ENCODE measurements around the gene MGMT.

MGMT gene

GRCh38 chr10:129658376-129659072 is 191.5 kb downstream of the MGMT start:
- no peak for DNase-seq

DNA sequence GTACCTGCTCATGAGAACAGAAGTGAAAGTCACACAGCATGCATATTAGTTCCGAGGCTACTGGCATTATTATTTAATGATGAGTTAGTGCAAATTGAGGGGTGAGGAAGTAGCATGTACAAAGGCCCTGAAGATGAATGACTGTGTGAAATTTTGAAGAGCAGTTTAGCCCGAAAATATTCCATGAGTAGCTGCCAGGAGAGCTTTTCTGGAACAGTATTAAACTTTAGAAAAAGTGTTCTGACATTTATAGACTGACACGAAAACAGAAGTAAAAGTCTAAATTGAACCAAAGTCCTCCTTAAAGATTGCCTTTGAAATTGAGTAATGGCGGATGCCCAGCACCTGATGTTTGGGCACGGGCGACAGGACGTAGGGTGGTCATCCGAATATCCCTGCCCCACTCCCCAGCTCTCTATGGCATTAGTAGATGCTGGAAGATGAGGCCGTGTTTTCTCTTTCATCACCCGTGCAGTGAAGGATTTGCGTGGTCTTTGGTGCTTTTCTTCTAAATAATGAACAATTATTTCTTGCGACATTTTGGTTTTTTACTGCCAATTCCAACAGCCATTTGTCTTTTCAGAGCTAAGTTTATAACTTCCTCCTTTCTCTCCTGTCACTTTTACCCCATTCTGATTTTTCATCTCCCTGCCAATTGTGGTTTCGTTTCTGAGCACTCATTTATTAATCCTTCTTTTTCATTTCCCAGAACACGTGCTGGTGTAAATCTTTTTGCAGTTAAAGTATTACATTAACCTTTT is 192.6 kb downstream of the MGMT start:
- no peak for DNase-seq

- DNase-seq, result no peak
These were observed 193.5 kb downstream of the MGMT start for GRCh38 chr10:129660569-129660968.

- DNase-seq, result no peak
These were observed 195.4 kb downstream of the MGMT start for GRCh38 chr10:129662426-129662825.

GRCh38 chr10:129670124-129670523 is 203.1 kb downstream of the MGMT start:
- no peak for DNase-seq

DNA sequence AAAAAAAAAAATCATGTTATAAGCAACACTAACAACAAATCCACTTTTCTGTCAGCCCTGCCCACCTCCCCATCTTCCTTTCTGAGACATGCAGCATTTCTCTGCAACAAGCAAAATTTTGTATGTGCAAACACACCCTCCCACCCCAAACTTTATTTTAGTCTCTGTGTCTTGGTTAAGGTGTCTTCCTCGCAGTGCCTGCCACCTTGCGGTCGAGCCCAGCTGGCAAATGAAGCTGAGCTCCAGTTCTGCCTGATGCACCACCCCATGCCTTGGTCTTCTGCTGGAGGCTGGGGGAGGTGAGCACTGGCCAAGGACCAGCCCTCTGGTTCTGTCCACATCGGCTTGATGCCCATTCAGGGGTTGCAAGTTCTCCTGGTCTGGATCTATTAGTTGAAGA is 206.3 kb downstream of the MGMT start:
- DNase-seq, result no peak

DNA sequence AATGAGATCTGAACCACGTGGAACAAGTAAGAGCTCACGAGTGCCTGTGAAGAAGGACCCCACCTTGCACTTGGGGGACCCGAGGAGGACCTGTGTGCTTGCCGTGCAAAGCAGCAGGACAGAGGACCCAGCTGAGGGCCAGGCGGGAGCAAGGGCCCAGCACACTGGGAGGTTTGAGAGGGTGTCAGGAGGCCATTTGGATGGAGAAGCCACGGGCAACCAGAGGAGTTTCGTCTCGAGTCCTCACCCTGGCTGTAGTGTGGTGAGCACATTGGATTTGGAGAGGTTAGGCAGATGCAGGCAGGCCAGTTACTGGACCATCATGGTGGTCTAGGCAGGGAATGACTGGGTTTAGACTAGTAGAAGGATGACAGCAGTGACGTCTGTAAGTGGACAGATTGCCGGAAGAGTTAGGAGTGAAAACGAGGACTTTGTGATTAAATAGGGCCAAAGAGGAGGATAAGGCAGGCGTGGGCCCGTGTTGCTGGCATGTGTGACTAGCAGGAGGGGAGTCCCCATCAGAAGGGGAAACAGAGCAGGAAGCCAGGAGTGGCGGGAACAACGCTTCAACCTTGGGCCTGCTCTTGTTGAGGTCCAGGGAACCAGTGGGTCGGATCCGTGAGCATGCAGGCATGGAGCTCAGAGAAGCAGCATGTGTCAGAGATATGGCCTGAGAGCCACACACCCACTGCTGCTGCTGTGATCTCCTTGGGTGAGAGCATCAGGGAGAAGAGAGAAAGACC is 208.2 kb downstream of the MGMT start:
- no peak for DNase-seq

DNA sequence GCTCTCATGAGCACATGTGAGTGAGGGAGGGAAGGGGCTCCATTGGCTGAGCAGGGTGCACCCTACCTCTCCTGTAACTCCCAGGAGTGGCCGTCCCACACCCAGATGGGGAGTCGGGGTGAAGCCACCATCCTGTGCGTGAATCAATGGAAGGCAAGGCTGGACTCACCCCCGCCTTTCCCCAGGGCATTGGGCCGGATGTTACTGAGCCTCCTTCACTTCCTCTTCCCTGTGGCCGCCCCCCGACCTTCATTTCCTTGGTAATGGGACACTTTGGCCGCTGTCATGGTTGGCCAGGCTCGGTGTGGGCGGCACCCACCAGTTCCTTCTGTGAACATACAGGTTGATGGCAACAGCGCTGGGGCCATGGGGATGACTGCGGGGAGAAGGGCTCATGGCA is 209.0 kb downstream of the MGMT start:
- DNase-seq, result no peak

DNA sequence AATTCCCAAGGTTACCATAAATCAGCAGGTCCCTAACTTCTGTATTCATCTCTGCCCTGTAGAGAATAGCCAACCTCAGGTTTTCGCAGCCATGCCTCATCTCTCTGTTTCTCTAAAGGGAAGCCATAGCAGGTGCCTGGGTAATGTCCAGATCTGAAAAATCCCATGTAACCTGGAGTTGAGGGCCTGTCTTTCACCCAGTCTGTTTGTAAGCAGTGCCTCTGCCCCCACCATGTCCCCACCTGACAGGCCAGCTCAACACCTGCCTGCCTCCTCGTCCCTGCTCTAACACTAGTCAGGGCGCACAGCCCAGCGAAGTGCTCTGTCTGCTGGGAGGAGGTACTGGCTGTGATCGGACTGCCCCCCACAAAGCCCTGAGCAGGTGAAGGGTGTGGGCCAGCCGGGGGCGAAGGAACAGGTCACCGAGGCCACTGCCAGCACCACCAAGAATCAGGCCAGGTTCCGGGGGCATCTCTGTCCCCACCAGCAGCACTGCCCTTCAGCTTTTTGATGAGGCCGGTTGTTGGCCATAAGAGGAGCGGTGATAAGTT is 210.4 kb downstream of the MGMT start:
- no peak for DNase-seq

DNA sequence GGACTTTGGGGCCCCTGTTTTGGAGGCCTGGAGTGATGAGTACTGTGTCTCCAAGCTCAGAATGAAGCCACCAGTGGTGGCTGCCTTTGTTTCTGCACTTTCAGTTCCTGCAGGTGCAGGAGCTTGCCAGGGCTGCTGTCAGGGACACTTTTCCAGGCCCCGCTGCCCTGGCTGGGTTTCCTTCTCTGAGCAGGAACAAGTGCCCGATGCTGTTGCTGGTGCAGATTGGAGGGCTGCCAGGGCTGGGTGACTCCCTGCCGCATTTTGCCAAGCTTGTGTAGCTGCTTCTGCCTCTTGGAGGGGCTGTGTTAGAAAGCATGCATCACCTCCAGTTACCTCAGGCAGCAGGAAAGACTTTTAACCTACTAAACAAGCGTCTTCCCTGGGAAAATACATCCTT is 211.1 kb downstream of the MGMT start:
- peak in 4 of 14 donors; percentile 11 to 48 (median 28) for DNase-seq

DNA sequence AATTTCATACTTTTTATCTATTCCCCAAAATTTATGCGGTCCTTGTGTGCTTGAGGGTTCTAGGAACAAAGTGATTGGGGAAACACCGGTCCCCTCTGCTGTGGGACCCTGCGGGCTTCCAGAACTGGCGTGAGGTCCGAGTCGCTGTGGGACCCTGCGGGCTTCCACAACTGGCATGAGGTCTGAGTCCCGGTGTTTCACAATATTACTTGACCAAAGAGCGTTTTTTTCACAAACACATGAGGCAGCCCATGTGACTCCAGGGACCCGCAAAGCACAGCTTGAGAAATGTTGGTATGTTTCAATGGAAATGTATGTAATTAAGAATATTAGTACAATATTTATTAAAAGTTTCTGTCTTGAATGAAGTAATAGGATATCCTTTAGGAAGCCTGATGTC is 212.2 kb downstream of the MGMT start:
- no peak for DNase-seq

DNA sequence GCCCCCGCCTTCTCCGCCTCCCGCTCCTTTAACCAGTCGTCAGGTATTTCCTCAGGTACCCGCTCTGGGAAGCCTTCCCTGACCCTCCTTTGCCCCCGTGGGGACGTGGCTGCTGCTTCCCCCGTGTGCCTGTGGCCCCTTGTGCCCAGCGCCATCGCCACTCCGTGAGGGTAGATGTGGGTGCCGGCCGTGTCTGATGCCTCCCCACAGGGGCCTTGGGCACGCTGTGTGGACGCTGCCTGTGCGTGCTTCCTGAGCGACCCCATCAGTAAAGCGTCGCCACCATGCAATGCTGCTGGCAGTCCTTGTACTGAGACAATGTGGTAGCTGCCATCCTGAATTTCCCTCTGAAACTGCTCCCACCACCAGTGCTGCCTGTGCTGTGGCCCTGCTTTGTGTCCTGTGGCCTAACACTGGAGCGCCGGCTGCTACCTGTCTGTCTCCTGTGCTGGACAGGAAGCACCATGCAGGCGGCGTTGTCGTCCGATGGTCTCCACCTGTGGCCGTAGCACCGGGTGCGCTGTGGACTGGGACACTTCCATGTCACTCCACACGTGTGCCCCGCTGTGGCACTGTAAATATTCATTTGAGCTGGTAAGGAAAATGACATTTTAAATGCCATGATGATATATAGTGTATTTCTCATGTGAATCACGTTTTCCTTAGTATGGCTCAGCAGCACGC is 213.8 kb downstream of the MGMT start:
- DNase-seq, result no peak

GRCh38 chr10:129681856-129682255 is 214.8 kb downstream of the MGMT start:
- DNase-seq, result no peak

GRCh38 chr10:129683519-129683918 is 216.5 kb downstream of the MGMT start:
- DNase-seq, result no peak

DNA sequence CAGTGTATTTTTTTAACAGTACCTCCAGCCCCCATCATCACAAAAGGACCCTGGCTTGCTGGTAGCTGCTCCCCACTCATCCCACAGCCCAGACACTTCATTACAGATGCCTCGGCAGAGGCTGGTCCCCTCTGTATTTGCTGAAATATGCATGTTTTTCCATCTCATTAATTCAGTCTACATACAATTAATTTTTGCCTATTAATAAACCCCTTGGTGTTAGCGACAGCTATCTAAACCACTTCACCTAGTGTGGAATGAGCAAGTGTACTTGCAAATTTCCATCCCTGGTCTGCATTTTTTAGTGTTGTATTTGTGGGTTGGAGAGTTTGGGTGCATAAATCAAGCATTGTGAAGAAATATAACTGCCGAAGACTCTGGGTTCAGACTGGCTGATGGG is 216.9 kb downstream of the MGMT start:
- DNase-seq, result no peak

GRCh38 chr10:129685271-129685670 is 218.2 kb downstream of the MGMT start:
- no peak for DNase-seq

- DNase-seq, result no peak
These were observed 222.6 kb downstream of the MGMT start for GRCh38 chr10:129689671-129690071.

DNA sequence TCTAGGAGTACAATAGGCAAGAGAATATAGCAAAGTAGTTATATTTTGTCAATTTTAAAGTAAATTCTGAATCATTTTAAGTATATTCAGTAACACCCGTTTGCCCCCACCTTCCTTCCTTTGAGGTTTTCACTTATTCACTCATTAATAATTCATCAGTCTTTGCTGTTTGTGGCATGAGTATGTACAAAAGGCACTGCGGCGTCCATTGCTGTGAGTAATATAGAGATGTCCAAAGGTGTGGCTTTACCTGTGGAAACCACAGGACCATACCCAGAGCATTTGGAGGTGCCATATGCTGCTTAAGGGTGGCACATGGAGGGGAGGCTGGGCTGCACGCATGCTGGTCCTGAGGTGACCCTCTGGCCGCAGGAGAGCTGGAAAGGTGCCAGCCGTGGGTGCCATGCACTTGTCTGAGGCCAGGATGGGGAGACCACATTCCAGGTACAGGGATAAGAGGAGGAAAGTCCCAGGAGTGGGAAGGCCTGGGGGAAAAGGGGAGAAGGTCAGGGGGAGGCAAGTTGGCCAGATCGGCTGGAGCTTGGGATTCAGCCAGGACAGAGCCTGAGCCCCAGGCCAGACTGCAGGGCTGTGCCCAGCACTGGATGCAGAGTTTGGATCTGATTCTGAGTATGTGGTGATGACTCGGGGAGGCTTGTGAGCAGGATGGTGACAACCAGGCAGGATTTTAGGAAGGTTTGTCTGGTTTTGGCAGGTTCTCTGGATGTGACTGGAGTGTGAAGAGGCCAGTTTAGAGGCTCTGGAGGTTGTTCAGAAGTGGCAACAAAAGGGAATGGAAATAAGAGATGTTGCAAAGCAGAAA is 223.4 kb downstream of the MGMT start:
- DNase-seq, result no peak

GRCh38 chr10:129692695-129693094 is 225.7 kb downstream of the MGMT start:
- DNase-seq, result no peak

DNA sequence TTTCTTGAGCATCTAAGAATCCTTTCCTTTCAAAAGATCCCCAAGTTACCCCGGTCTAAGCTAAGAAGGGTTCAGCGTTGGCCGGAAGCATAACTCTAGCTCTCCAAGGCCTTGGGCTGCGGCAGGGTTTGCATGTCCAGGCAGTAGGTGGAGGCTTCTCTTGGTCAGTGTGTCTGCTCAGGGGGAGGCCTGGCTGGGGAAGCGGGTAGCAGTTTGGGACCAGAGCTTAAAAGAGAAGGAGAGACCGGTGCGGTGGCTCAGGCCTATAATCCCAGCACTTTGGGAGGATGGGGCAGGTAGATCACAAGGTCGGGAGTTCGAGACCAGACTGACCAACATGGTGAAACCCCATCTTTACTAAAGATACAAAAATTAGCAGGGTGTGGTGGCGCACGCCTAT is 226.3 kb downstream of the MGMT start:
- DNase-seq, result no peak

- no peak for DNase-seq
These were observed 227.1 kb downstream of the MGMT start for GRCh38 chr10:129694184-129694583.
